Endothelial cell of umbilical vein (primary cell): ENCODE results near the gene CBLN3. TPM values are rescaled to one million over a fixed set of nuclear protein-coding genes. Genes with fewer than 3 reads are reported as not detected.

Experiments used
- BruUV-seq: library from RNA; stranded (reverse); fragments of 400-500 nt; replicated peaks from 2 replicates; lab custom pipeline; 2021; lab: Mats Ljungman, UMichigan
- CTCF ChIA-PET: fragments of 300-600, 350-600 bp; sonication (Branson Sonifier 250); formaldehyde crosslinking; loops from one replicate; lab custom pipeline; 2021; ENCODE audit warnings: antibody characterized with exemption, inconsistent platforms; lab: Charles Lee
- POLR2A ChIA-PET: fragments of 300-600, 350-600 bp; sonication (Branson Sonifier 250); formaldehyde crosslinking; loops from one replicate; lab custom pipeline; 2021; ENCODE audit warnings: antibody characterized with exemption, inconsistent platforms; lab: Charles Lee
- DNase-seq: peaks from one replicate; pipeline ENCODE4 v3.0.0-alpha.2; 2011; ENCODE audit warnings: low read depth, low spot score
- FAIRE-seq: peaks from 2 replicates; lab custom pipeline; 2011; peaks lifted over from hg19 to GRCh38; lab: Jason Lieb, UNC
- H2AFZ ChIP-seq: 2 replicates; pipeline ENCODE4 v1.6.0; 2012; ENCODE audit warnings: low read depth, low read length, control low read depth, inconsistent platforms
- H3K27ac ChIP-seq: 2 replicates; pipeline ENCODE4 v1.5.1; 2011; ENCODE audit warnings: low read depth, mild to moderate bottlenecking, control low read depth, low read length, moderate library complexity; ENCODE audit not compliant: insufficient read depth
- H3K27me3 ChIP-seq, 2 experiments: 2 replicates each; pipeline versions ENCODE4 v1.6.0 to v1.6.1; 2011; ENCODE audit warnings: low read length in 2 of 2, mixed read lengths in 1 of 2; ENCODE audit not compliant: control insufficient read depth in 2 of 2, insufficient read depth in 2 of 2
- H3K36me3 ChIP-seq, 2 experiments: 2 replicates in 1 of 2; 3 replicates in 1 of 2; pipeline ENCODE4 v1.5.1; 2011; ENCODE audit warnings: low read length in 2 of 2, mild to moderate bottlenecking in 1 of 2, moderate library complexity in 1 of 2; ENCODE audit not compliant: control insufficient read depth in 2 of 2, insufficient read depth in 2 of 2; ENCODE audit errors: extremely low read depth in 1 of 2
- H3K4me1 ChIP-seq: 3 replicates; pipeline ENCODE4 v1.5.1; 2011; ENCODE audit warnings: mild to moderate bottlenecking, low read length; ENCODE audit not compliant: control insufficient read depth, insufficient read depth; ENCODE audit errors: extremely low read depth
- H3K4me2 ChIP-seq: 2 replicates; pipeline ENCODE4 v1.6.1; 2011; ENCODE audit warnings: low read length, control low read depth, mixed read lengths; ENCODE audit not compliant: insufficient read depth
- H3K4me3 ChIP-seq, 3 experiments: fragments of 200-600 bp in 1 of 3; sonication (generic), shearing (Covaris generic) in 1 of 3; replicated peaks in 1 of 3; 2 replicates each; pipeline ENCODE4 v1.5.1; 2011 to 2016; ENCODE audit warnings: control low read depth in 3 of 3, low read length in 3 of 3, mild to moderate bottlenecking in 2 of 3, inconsistent platforms in 1 of 3, low read depth in 1 of 3, moderate library complexity in 1 of 3; ENCODE audit not compliant: insufficient read depth in 1 of 3
- H3K79me2 ChIP-seq: 2 replicates; pipeline ENCODE4 v1.6.0; 2012; ENCODE audit warnings: low read length, inconsistent platforms; ENCODE audit not compliant: control insufficient read depth, insufficient read depth
- H3K9ac ChIP-seq: replicated peaks from 2 replicates; pipeline ENCODE3; 2011; ENCODE audit warnings: low read length, control low read depth; ENCODE audit not compliant: insufficient read depth; ENCODE audit errors: extremely low read depth
- H3K9me1 ChIP-seq: replicated peaks from 3 replicates; pipeline ENCODE4 v1.6.0; 2011; ENCODE audit warnings: mild to moderate bottlenecking, low read length; ENCODE audit not compliant: control insufficient read depth, insufficient read depth; ENCODE audit errors: extremely low read depth
- H3K9me3 ChIP-seq: replicated peaks from 2 replicates; pipeline ENCODE4 v1.5.1; 2012; ENCODE audit warnings: low read length, inconsistent platforms; ENCODE audit not compliant: control insufficient read depth, insufficient read depth
- H4K20me1 ChIP-seq: replicated peaks from 2 replicates; pipeline ENCODE3; 2011; ENCODE audit warnings: mild to moderate bottlenecking, low read length; ENCODE audit not compliant: control insufficient read depth, insufficient read depth; ENCODE audit errors: extremely low read depth
- EZH2 ChIP-seq: IDR thresholded peaks from 2 replicates; pipeline ENCODE4 v1.6.1; 2012; ENCODE audit warnings: borderline replicate concordance, low read depth, mild to moderate bottlenecking, moderate library complexity, low read length, inconsistent platforms; ENCODE audit not compliant: severe bottlenecking
- MYC ChIP-seq: IDR thresholded peaks from one replicate; pipeline ENCODE4 v1.6.1; 2011; ENCODE audit warnings: mild to moderate bottlenecking, low read depth, low read length
- POLR2A ChIP-seq: IDR thresholded peaks from 2 replicates; pipeline ENCODE4 v1.6.1; 2012; ENCODE audit warnings: low read depth, mild to moderate bottlenecking, control low read depth, low read length
- dilution Hi-C: fragments of 300-500 bp; cut with MboI; formaldehyde crosslinking; loops from one replicate; pipeline ENCODE4 v1.15.0; 2019; ENCODE audit warnings: low sequenced_read_pairs; ENCODE audit not compliant: extremely low pct_ligation_motif_present
- intact Hi-C: fragments of 100-400 bp; cut with micrococcal nuclease; formaldehyde crosslinking; loops from one replicate; pipeline ENCODE4 v1.10.0; 2022
- polyA plus RNA-seq, 4 experiments: library from polyadenylated mRNA; depleted of rRNA in 3 of 4; stranded (reverse) in 3 of 4; unstranded in 1 of 4; fragments of >200 nt; gene quantifications; 2 replicates each; pipeline versions ENCODE4 v1.2.1 to v1.2.3, GENCODE V29; 2011 to 2012; ENCODE audit warnings: missing spikeins in 1 of 4
- total RNA-seq: library from RNA; stranded (reverse); gene quantifications from 2 replicates; pipeline ENCODE4 v1.2.3, GENCODE V29; 2021

Gene CBLN3
- total and polyA plus RNA-seq, 2 donors (not counting 3 experiments of a cell fraction or from before 2014, with no cell fraction given): 7.9 to 8.6 TPM

DNA sequence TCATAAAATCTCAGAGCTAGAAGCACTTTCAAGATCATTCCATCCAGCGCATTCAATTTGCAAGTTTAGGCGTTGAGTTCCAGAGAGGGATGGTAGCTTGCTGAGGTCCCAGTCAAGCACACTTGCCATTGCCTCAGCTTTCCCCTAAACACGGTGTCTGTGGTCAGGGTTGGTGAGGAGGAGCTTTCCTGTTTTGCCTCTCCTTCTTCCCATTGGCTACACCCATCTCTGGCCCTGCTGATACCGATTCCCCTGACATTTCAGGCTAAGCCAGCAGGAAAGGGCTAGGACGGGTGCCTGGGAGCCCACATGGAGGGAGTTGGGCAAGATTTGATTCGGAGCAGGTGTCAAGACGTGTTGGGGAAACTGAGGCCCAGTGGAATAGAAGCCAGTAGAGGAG lies 52.3 kb downstream of the CBLN3 start:
- Histone ChIP-seq H4K20me1 (no peaks in the 10 kb centered on the region), H3K27ac (no peak overlapping the region), H3K9me1 (no peaks in the 10 kb centered on the region), H3K27me3 (no peaks in the 10 kb centered on the region), H3K4me1 (no peaks in the 10 kb centered on the region), H3K9ac (no peak overlapping the region), H3K4me2 (no peak overlapping the region), H2AFZ (no peak overlapping the region), H3K36me3 (peaks cover 13 to 56% of the 10 kb centered on the region in 2 experiments), H3K9me3 (no peaks in the 10 kb centered on the region), H3K79me2 (no peaks in the 10 kb centered on the region), H3K4me3 (no peak overlapping the region)
- BruUV-seq: no TSS peak
- DNase-seq (no peak), FAIRE-seq (no peak)
- ChIA-PET CTCF (interaction anchor here (1.1 to 1.8 kb wide), 3 partner anchors 11 to 54 kb away, joined by 3 to 8 read pairs (median 6); no protein-coding TSS in a partner anchor), POLR2A (no interaction called here)
- dilution Hi-C loops: no loop called here
- TF ChIP-seq EZH2 (no peak), MYC (no peak), POLR2A (no peak)
- intact Hi-C loops: no loop called here

Other genes starting within 250 kb of the CBLN3 start
- 52.6 and 66.5 TPM in 2 replicates for gene IPO4, start 240.9 kb downstream of the CBLN3 start, total RNA-seq
- gene IPO4, start 240.9 kb downstream of the CBLN3 start, polyA plus RNA-seq: 24.6 and 27.6 TPM in 2 replicates
- gene TM9SF1, start 234.2 kb downstream of the CBLN3 start, total RNA-seq: 58.5 and 60.7 TPM in 2 replicates
- 64.4 and 71.5 TPM in 2 replicates for gene TM9SF1, start 234.2 kb downstream of the CBLN3 start, polyA plus RNA-seq
- gene TSSK4, start 224.0 kb downstream of the CBLN3 start, total RNA-seq: 0.42 and 0.74 TPM in 2 replicates
- gene TSSK4, start 224.0 kb downstream of the CBLN3 start, polyA plus RNA-seq: 0.10 TPM in 1 of 2 replicates, not detected in the other
- 39.7 and 40.9 TPM in 2 replicates for gene CHMP4A, start 216.2 kb downstream of the CBLN3 start, total RNA-seq
- 32.6 and 46.4 TPM in 2 replicates for gene CHMP4A, start 216.2 kb downstream of the CBLN3 start, polyA plus RNA-seq
- 8.1 and 9.9 TPM in 2 replicates for gene MDP1, start 213.6 kb downstream of the CBLN3 start, total RNA-seq
- 21.4 and 22.7 TPM in 2 replicates for gene MDP1, start 213.6 kb downstream of the CBLN3 start, polyA plus RNA-seq
- 243 and 261 TPM in 2 replicates for gene NEDD8, start 197.3 kb downstream of the CBLN3 start, total RNA-seq
- gene NEDD8, start 197.3 kb downstream of the CBLN3 start, polyA plus RNA-seq: 316 and 329 TPM in 2 replicates
- gene GMPR2, start 196.7 kb downstream of the CBLN3 start, total RNA-seq: 58.1 and 62.4 TPM in 2 replicates
- 50.0 and 61.8 TPM in 2 replicates for gene GMPR2, start 196.7 kb downstream of the CBLN3 start, polyA plus RNA-seq
- gene TINF2, start 187.0 kb downstream of the CBLN3 start, total RNA-seq: 53.7 and 58.5 TPM in 2 replicates
- gene TINF2, start 187.0 kb downstream of the CBLN3 start, polyA plus RNA-seq: 34.4 and 44.2 TPM in 2 replicates
- gene TGM1, start 166.5 kb downstream of the CBLN3 start, total RNA-seq: 3.4 and 3.9 TPM in 2 replicates
- 1.0 and 2.1 TPM in 2 replicates for gene TGM1, start 166.5 kb downstream of the CBLN3 start, polyA plus RNA-seq
- 29.3 and 29.5 TPM in 2 replicates for gene RABGGTA, start 158.1 kb downstream of the CBLN3 start, total RNA-seq
- gene RABGGTA, start 158.1 kb downstream of the CBLN3 start, polyA plus RNA-seq: 80.1 and 102 TPM in 2 replicates
- 18.0 and 20.0 TPM in 2 replicates for gene DHRS1, start 129.9 kb downstream of the CBLN3 start, total RNA-seq
- 69.5 and 70.2 TPM in 2 replicates for gene DHRS1, start 129.9 kb downstream of the CBLN3 start, polyA plus RNA-seq
- gene NOP9, start 129.8 kb downstream of the CBLN3 start, total RNA-seq: 30.9 and 31.0 TPM in 2 replicates
- 16.2 and 16.3 TPM in 2 replicates for gene NOP9, start 129.8 kb downstream of the CBLN3 start, polyA plus RNA-seq
- 4.6 and 5.2 TPM in 2 replicates for gene CIDEB, start 121.7 kb downstream of the CBLN3 start, total RNA-seq
- 7.2 and 14.9 TPM in 2 replicates for gene CIDEB, start 121.7 kb downstream of the CBLN3 start, polyA plus RNA-seq
- gene LTB4R2, start 119.5 kb downstream of the CBLN3 start, total RNA-seq: 9.1 and 13.1 TPM in 2 replicates
- 5.5 and 7.6 TPM in 2 replicates for gene LTB4R2, start 119.5 kb downstream of the CBLN3 start, polyA plus RNA-seq
- 6.2 and 10.5 TPM in 2 replicates for gene LTB4R, start 118.2 kb downstream of the CBLN3 start, total RNA-seq
- gene LTB4R, start 118.2 kb downstream of the CBLN3 start, polyA plus RNA-seq: 9.1 and 11.7 TPM in 2 replicates
- gene ADCY4, start 94.6 kb downstream of the CBLN3 start, total RNA-seq: 84.0 and 87.0 TPM in 2 replicates
- gene ADCY4, start 94.6 kb downstream of the CBLN3 start, polyA plus RNA-seq: 81.6 and 101 TPM in 2 replicates
- 5.1 and 9.0 TPM in 2 replicates for gene RIPK3, start 89.7 kb downstream of the CBLN3 start, total RNA-seq
- gene RIPK3, start 89.7 kb downstream of the CBLN3 start, polyA plus RNA-seq: 2.4 and 3.1 TPM in 2 replicates
- 88.1 and 88.5 TPM in 2 replicates for gene NFATC4, start 61.5 kb downstream of the CBLN3 start, total RNA-seq
- 79.5 and 94.8 TPM in 2 replicates for gene NFATC4, start 61.5 kb downstream of the CBLN3 start, polyA plus RNA-seq
- gene NYNRIN, start 30.7 kb downstream of the CBLN3 start, total RNA-seq: 42.8 and 45.1 TPM in 2 replicates
- gene NYNRIN, start 30.7 kb downstream of the CBLN3 start, polyA plus RNA-seq: 37.2 and 38.8 TPM in 2 replicates
- 63.3 and 66.7 TPM in 2 replicates for gene KHNYN, start 286 bp upstream of the CBLN3 start, total RNA-seq
- gene KHNYN, start 286 bp upstream of the CBLN3 start, polyA plus RNA-seq: 25.2 and 25.4 TPM in 2 replicates
- 38.6 and 40.2 TPM in 2 replicates for gene SDR39U1, start 13.1 kb upstream of the CBLN3 start, total RNA-seq
- 72.6 and 89.8 TPM in 2 replicates for gene SDR39U1, start 13.1 kb upstream of the CBLN3 start, polyA plus RNA-seq
- gene CMA1, start 78.6 kb upstream of the CBLN3 start, total RNA-seq: not detected in 2 replicates
- not detected in 2 replicates for gene CMA1, start 78.6 kb upstream of the CBLN3 start, polyA plus RNA-seq
- gene CTSG, start 146.6 kb upstream of the CBLN3 start, total RNA-seq: not detected in 2 replicates
- not detected in 2 replicates for gene CTSG, start 146.6 kb upstream of the CBLN3 start, polyA plus RNA-seq
- gene GZMH, start 180.0 kb upstream of the CBLN3 start, total RNA-seq: not detected in 2 replicates
- gene GZMH, start 180.0 kb upstream of the CBLN3 start, polyA plus RNA-seq: not detected in 2 replicates
- gene GZMB, start 204.5 kb upstream of the CBLN3 start, total RNA-seq: not detected in 2 replicates
- gene GZMB, start 204.5 kb upstream of the CBLN3 start, polyA plus RNA-seq: not detected in 2 replicates